K562 (cell line): ENCODE data around the gene PDE9A.

Experiments
- FOXJ3 ChIP-seq: sonication (generic); formaldehyde crosslinking; IDR thresholded peaks from 2 replicates; pipeline ENCODE4 v1.4.0; 2020; ENCODE audit warnings: mild to moderate bottlenecking, missing genetic modification reagents
- HMG20B ChIP-seq: fragments of 250-450 bp; sonication (Bioruptor Pico); IDR thresholded peaks from 2 replicates; pipeline ENCODE4 v1.5.0; 2021; ENCODE audit warnings: mild to moderate bottlenecking
- MYC ChIP-seq, 2 experiments: fragments of 250-450 bp in 1 of 2; sonication (Bioruptor Pico) in 1 of 2; IDR thresholded peaks; 2 replicates each; pipeline versions ENCODE4 v1.5.1 to v1.6.1; 2012 to 2021; ENCODE audit warnings: low read depth in 2 of 2, borderline replicate concordance in 1 of 2, improper control_type of control experiment in 1 of 2, low read length in 1 of 2, mild to moderate bottlenecking in 1 of 2, moderate library complexity in 1 of 2
- RFX5 ChIP-seq: IDR thresholded peaks from 2 replicates; pipeline ENCODE4 v1.6.1; 2011; ENCODE audit warnings: low read depth, mild to moderate bottlenecking, improper control_type of control experiment, low read length
- ZNF174 ChIP-seq: fragments of 250-450 bp; sonication (Bioruptor Pico); IDR thresholded peaks from 2 replicates; pipeline ENCODE4 v1.4.0; 2020; ENCODE audit warnings: mild to moderate bottlenecking
- ZNF76 ChIP-seq: fragments of 250-450 bp; sonication (Bioruptor Pico); IDR thresholded peaks from 2 replicates; pipeline ENCODE4 v1.4.0; 2020; ENCODE audit warnings: mild to moderate bottlenecking, moderate library complexity, borderline replicate concordance
- ZSCAN32 ChIP-seq: fragments of 450-650 bp; formaldehyde crosslinking; IDR thresholded peaks from 2 replicates; pipeline ENCODE4 v1.4.0; 2020; ENCODE audit warnings: mild to moderate bottlenecking, moderate library complexity
- TF ChIP-seq, protein P1 (sequence below): fragments of 250-450 bp; sonication (Bioruptor Pico); IDR thresholded peaks from 2 replicates; pipeline ENCODE4 v1.8.0; 2021; ENCODE audit warnings: borderline replicate concordance, mild to moderate bottlenecking, moderate library complexity; ENCODE audit not compliant: poor library complexity, severe bottlenecking
- TF ChIP-seq, protein P2 (sequence below): fragments of 250-450 bp; sonication (Bioruptor Pico); IDR thresholded peaks from 2 replicates; pipeline ENCODE4 v1.5.0; 2020; ENCODE audit warnings: mild to moderate bottlenecking

DNA sequence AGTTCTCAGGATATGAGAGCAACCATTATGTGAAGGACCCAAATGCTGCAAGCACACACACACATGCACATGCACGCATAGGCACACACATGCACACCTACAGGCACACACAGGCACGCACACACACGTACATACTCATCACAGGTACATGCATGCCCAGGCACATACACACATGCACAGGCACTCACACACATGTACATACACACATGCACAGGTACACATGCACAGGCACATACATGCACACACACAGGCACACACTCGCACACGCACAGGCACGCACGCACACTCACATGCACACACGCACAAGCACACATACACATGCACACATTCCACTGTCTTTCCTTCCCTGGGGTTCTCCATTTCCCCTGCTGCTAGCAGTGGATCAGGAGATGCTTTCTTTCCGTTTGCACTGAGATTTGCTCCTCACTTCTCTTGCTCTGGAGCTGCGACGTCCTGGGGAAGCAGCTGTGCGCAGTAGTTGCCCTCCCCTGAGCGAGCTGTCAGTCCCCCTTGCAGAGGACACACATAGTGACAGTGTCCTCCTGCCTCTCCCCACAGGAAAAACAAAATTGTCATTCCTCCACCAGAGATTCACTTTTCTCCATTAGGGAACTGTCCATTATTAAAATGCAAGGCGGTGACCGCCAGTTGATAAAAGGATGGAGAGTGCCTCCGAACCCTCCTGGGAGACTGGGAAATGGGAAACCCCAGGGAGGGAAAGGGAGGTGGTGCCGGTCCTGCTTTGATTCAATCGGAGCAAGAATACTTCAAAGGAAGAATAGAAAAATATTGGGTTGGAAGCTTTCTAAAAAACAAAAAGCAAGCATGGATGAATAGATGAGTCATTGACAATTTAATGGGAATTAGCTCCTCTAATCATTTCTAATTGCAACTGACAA lies 156.4 kb downstream of the PDE9A start:
- TF ChIP-seq, protein P1, sequence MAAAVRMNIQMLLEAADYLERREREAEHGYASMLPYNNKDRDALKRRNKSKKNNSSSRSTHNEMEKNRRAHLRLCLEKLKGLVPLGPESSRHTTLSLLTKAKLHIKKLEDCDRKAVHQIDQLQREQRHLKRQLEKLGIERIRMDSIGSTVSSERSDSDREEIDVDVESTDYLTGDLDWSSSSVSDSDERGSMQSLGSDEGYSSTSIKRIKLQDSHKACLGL (CRISPR knock-in tag): no peak
- TF ChIP-seq ZSCAN32 (CRISPR knock-in tag): no peak
- TF ChIP-seq MYC (IDR thresholded peaks at IDR 0.05; ENCODE audit: low read depth, low read length): no peak
- no peak for TF ChIP-seq MYC (CRISPR knock-in tag; IDR thresholded peaks at IDR 0.05; ENCODE audit: borderline replicate concordance, low read depth)
- no peak for TF ChIP-seq FOXJ3 (CRISPR knock-in tag)
- TF ChIP-seq RFX5: no peak
- TF ChIP-seq ZNF174 (CRISPR knock-in tag): no peak
- TF ChIP-seq ZNF76 (CRISPR knock-in tag): no peak
- TF ChIP-seq, protein P2, sequence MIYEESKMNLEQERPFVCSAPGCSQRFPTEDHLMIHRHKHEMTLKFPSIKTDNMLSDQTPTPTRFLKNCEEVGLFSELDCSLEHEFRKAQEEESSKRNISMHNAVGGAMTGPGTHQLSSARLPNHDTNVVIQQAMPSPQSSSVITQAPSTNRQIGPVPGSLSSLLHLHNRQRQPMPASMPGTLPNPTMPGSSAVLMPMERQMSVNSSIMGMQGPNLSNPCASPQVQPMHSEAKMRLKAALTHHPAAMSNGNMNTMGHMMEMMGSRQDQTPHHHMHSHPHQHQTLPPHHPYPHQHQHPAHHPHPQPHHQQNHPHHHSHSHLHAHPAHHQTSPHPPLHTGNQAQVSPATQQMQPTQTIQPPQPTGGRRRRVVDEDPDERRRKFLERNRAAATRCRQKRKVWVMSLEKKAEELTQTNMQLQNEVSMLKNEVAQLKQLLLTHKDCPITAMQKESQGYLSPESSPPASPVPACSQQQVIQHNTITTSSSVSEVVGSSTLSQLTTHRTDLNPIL (CRISPR knock-in tag): no peak
- no peak for TF ChIP-seq HMG20B (CRISPR knock-in tag)
